GM12878 (cell line): ENCODE data around the gene RNF166. TPM values are rescaled to one million over a fixed set of nuclear protein-coding genes. Genes with fewer than 3 reads are reported as not detected.

Source experiments
- ATAC-seq: fragments of 200-7000 bp; cut with Tn5 transposase; 3 replicates; pipeline ENCODE4 v1.9.1; 2020; ENCODE audit warnings: mild to moderate bottlenecking, moderate library complexity
- BruUV-seq: library from RNA; stranded (reverse); fragments of 400-500 nt; replicated peaks from 2 replicates; lab custom pipeline; 2021; lab: Mats Ljungman, UMichigan
- CTCF ChIA-PET: fragments of 300-600 bp; sonication (Branson Sonifier 250); formaldehyde crosslinking; extraction: SDS; loops from one replicate; lab custom pipeline; 2021; ENCODE audit warnings: inconsistent platforms; lab: Yijun Ruan, JAX
- POLR2A ChIA-PET: fragments of 350-600 bp; formaldehyde crosslinking; extraction: SDS; loops from one replicate; lab custom pipeline; 2021; ENCODE audit warnings: inconsistent platforms; lab: Charles Lee
- RAD21 ChIA-PET: fragments of 300-600 bp; sonication (Branson Sonifier 250); formaldehyde crosslinking; loops from one replicate; lab custom pipeline; 2023; ENCODE audit warnings: antibody characterized with exemption; ENCODE audit not compliant: unreplicated experiment; lab: Charles Lee
- SMC1A ChIA-PET: fragments of 300-600 bp; sonication (Branson Sonifier 250); formaldehyde crosslinking; loops from one replicate; lab custom pipeline; 2023; ENCODE audit not compliant: unreplicated experiment, uncharacterized antibody; lab: Charles Lee
- DNase-seq: peaks from one replicate; pipeline ENCODE4 v3.0.0-alpha.2; 2011; ENCODE audit warnings: low read depth, low spot score
- FAIRE-seq: peaks from 3 replicates; lab custom pipeline; 2011; peaks lifted over from hg19 to GRCh38; lab: Jason Lieb, UNC
- H2AFZ ChIP-seq: 2 replicates; pipeline ENCODE4 v1.6.0; 2011; ENCODE audit warnings: low read depth, low read length, control low read depth; ENCODE audit not compliant: control insufficient read depth
- H3K27ac ChIP-seq: 2 replicates; pipeline ENCODE4 v1.5.1; 2011; ENCODE audit warnings: control low read depth; ENCODE audit not compliant: control insufficient read depth, insufficient read depth
- H3K27me3 ChIP-seq, 2 experiments: replicated peaks in 1 of 2; 2 replicates each; pipeline versions ENCODE4 v1.6.0 to v1.6.1; 2011; ENCODE audit warnings: low read length in 1 of 2; ENCODE audit not compliant: control insufficient read depth in 2 of 2, insufficient read depth in 2 of 2
- H3K36me3 ChIP-seq, 2 experiments: 2 replicates each; pipeline ENCODE4 v1.5.1; 2011; ENCODE audit warnings: low read length in 1 of 2; ENCODE audit not compliant: control insufficient read depth in 2 of 2, insufficient read depth in 2 of 2
- H3K4me1 ChIP-seq: 2 replicates; pipeline ENCODE4 v1.6.1; 2011; ENCODE audit warnings: mild to moderate bottlenecking, low read length, moderate library complexity, mixed read lengths; ENCODE audit not compliant: control insufficient read depth, insufficient read depth
- H3K4me2 ChIP-seq: 2 replicates; pipeline ENCODE4 v1.6.0; 2011; ENCODE audit warnings: control low read depth; ENCODE audit not compliant: control insufficient read depth, insufficient read depth
- H3K4me3 ChIP-seq: fragments of 200-600 bp; sonication (generic); 2 replicates; pipeline ENCODE4 v1.5.1; 2016
- H3K79me2 ChIP-seq: 2 replicates; pipeline ENCODE4 v1.6.0; 2011; ENCODE audit warnings: low read length; ENCODE audit not compliant: control insufficient read depth, insufficient read depth
- H3K9ac ChIP-seq: 2 replicates; pipeline ENCODE4 v1.8.0; 2011; ENCODE audit warnings: low read length, control low read depth, mixed read lengths; ENCODE audit not compliant: control insufficient read depth, insufficient read depth
- H3K9me3 ChIP-seq: replicated peaks from 3 replicates; pipeline ENCODE4 v1.5.1; 2011; ENCODE audit warnings: mild to moderate bottlenecking, low read length; ENCODE audit not compliant: control insufficient read depth, insufficient read depth
- H4K20me1 ChIP-seq: 2 replicates; pipeline ENCODE4 v1.6.0; 2011; ENCODE audit not compliant: control insufficient read depth, insufficient read depth
- BCL11A ChIP-seq: IDR thresholded peaks from 2 replicates; pipeline ENCODE4 v1.6.1; 2011; ENCODE audit warnings: low read depth, low read length
- HCFC1 ChIP-seq: fragments of 150-350 bp; IDR thresholded peaks from 2 replicates; pipeline ENCODE4 v1.6.1; 2014; ENCODE audit warnings: low read length
- HDGF ChIP-seq: fragments of 450-650 bp; IDR thresholded peaks from 2 replicates; pipeline ENCODE4 v1.6.1; 2016; ENCODE audit warnings: antibody characterized with exemption
- JUNB ChIP-seq: IDR thresholded peaks from 2 replicates; pipeline ENCODE4 v1.6.1; 2016; ENCODE audit warnings: antibody characterized with exemption, mild to moderate bottlenecking
- NR2F1 ChIP-seq: fragments of 450-650 bp; conservative IDR thresholded peaks from 2 replicates; pipeline ENCODE4 v1.6.1; 2017; ENCODE audit warnings: mild to moderate bottlenecking
- SMAD5 ChIP-seq: IDR thresholded peaks from 2 replicates; pipeline ENCODE4 v1.6.1; 2016; ENCODE audit warnings: antibody characterized with exemption, low read depth
- SREBF1 ChIP-seq: IDR thresholded peaks from 2 replicates; pipeline ENCODE4 v1.6.1; 2012; ENCODE audit warnings: mild to moderate bottlenecking, low read length
- STAT1 ChIP-seq: fragments of 450-650 bp; conservative IDR thresholded peaks from 2 replicates; pipeline ENCODE4 v1.6.1; 2014; ENCODE audit warnings: antibody characterized with exemption, mild to moderate bottlenecking
- WRNIP1 ChIP-seq: IDR thresholded peaks from 2 replicates; pipeline ENCODE4 v1.6.1; 2011; ENCODE audit warnings: low read depth, low read length, improper control_type of control experiment, borderline replicate concordance
- WGBS: methylation state at CpG from one replicate; pipeline ENCODE4 v1.1.6; 2016; ENCODE audit warnings: low lambda C conversion rate; ENCODE audit not compliant: insufficient replicate concordance, insufficient coverage; ENCODE audit errors: missing lambda C conversion rate; 5-methylcytosine and 5-hydroxymethylcytosine counted together
- in situ Hi-C: fragments of 300-500 bp; cut with MboI; formaldehyde crosslinking; loops from 9 replicates; pipeline ENCODE4 v1.14.3; 2018; ENCODE audit warnings: mixed read lengths
- intact Hi-C: fragments of 100-400 bp; cut with micrococcal nuclease; formaldehyde crosslinking; loops from one replicate; pipeline ENCODE4 v1.14.2; 2022; ENCODE audit not compliant: unreplicated experiment
- polyA plus RNA-seq, 11 experiments: library from polyadenylated mRNA; depleted of rRNA in 4 of 11; unstranded in 6 of 11; stranded (reverse) in 5 of 11; fragments of >200 nt; fragmentation: Nextera tagmentation in 4 of 11; fragmentation: Illumina TruSeq in 1 of 11; extraction: Ambion mirVana in 4 of 11; extraction: Trizol in 1 of 11; gene quantifications; 1 replicate in 1 of 11; 2 replicates in 10 of 11; pipeline versions ENCODE4 v1.2.1 to v1.2.3, GENCODE V29; 2011 to 2016; ENCODE audit warnings: inconsistent platforms in 2 of 11, missing spikeins in 2 of 11, low read depth in 1 of 11
- total RNA-seq, 4 experiments: library from RNA; depleted of rRNA in 3 of 4; stranded (reverse); fragments of >200 nt in 3 of 4; fragmentation: Illumina TruSeq in 1 of 4; extraction: Trizol in 1 of 4; gene quantifications; 2 replicates each; pipeline versions ENCODE4 v1.2.1 to v1.2.3, GENCODE V29; 2013 to 2021
- TF ChIP-seq, protein P1 (sequence below): fragments of 450-650 bp; IDR thresholded peaks from 2 replicates; pipeline ENCODE4 v1.6.1; 2017; ENCODE audit warnings: borderline replicate concordance
- TF ChIP-seq, protein P2 (sequence below): fragments of 450-650 bp; IDR thresholded peaks from 2 replicates; pipeline ENCODE4 v1.6.1; 2014; ENCODE audit warnings: mild to moderate bottlenecking

The RNF166 gene
- total and polyA plus RNA-seq, 10 of the 15 experiments (the other 5 are each of a cell fraction or from before 2014, with no cell fraction given), result 0.48 to 32.8 (median 12.1) TPM

DNA sequence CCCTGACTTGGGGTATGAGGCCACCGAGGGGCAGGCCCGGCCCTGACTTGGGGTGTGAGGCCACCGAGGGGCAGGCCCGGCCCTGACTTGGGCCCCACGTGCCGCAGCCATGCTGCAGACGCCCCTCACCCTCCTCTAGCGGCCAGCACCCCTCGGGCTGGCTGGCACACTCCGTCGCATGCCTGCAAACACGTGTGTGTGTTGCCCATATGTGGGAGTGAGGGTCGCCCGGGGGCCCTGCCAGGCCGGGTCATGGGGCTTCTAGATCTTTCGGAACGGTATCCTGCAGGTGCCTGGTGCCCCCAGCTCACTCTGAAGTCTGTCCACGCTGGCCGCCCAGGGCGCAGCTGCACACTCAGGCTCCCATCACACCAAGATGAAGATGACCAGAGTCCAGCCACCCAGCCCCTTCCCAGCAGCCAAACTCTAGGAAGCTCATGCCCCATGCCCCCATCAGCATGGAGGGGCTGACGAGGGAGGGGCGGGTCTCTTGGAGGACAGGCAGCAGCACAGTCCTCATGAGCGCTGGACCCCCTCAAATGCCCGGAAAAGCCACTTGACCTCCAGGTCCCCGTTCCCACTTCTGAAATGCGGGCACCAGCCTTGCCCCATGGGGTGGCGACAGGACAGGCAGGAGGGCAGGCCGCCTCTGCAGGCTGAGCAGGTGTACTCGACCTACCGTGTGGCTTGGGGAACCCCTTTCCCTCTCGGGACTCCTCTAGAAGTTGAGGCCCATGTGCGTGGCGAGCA is 33.9 kb upstream of the RNF166 start (continued):
- no peak for TF ChIP-seq WRNIP1
- no peak for TF ChIP-seq SMAD5
- TF ChIP-seq HDGF, result no peak
- TF ChIP-seq SREBF1, result no peak

DNA sequence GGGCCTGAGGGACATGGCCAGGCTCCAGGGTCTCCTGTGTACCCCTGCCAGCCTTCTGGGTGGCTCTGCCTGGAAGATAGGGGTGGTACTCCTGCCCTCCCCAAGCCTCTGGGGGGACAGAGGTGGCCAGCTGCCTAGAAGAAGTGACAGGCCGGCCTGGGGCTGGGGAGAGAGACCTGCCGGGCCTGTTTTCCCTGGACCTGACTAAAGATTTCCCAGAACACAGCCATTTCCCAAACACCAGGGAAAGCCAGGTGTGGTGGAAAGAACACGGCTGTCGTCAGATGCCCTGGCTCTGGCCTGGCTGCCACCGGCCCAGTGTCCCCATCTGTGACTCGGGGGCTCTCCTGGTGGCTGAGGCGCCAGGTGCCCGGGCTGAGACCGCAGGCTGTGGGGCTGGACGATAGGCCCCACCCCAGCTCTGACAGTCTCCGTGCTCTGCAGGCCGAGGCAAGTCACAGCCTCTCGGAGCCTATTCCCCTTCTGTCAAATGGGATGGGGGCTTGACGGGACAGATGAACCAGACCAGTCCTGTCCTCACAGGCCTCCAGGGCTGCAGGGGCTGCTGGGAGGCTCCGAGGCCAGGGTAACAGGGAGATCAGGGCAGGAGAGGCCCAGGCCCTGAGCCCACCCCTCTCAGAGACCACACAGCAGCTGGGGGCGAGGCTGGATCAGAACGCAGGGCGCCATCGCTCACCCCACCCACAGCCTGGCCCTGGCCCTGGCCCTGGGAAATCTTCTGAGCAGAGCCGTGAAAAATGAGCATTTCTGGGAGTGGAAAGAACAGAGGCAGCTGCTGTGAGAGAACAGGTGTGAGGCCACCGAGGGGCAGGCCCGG is 33.1 kb upstream of the RNF166 start:
- no peaks in the 10 kb centered on the region for H3K9me3 ChIP-seq
- no peak overlapping the region for H3K9ac ChIP-seq
- no peak overlapping the region for H3K4me2 ChIP-seq
- H2AFZ ChIP-seq, result no peak overlapping the region
- ChIA-PET CTCF (no interaction called here), POLR2A (no interaction called here), RAD21 (no interaction called here), SMC1A (no interaction called here)
- peaks cover 3% of the 10 kb centered on the region; the same call in 1 of the 2 replicates for H3K4me1 ChIP-seq
- H3K79me2 ChIP-seq, result no peaks in the 10 kb centered on the region; the same call in 1 of the 2 replicates
- ATAC-seq, result no peak
- whole genome bisulfite sequencing, result 93% methylated on average over 22 of the region's 22 CpGs
- H3K4me3 ChIP-seq, result no peak overlapping the region
- in situ Hi-C loops (no loop called here), intact Hi-C loops (no loop called here)
- no peaks in the 10 kb centered on the region for H3K27me3 ChIP-seq
- peaks cover 4 to 42% of the 10 kb centered on the region in 2 experiments; a peak in 3 of 4 replicates for H3K36me3 ChIP-seq
- DNase-seq, result no peak
- H4K20me1 ChIP-seq, result no peaks in the 10 kb centered on the region
- H3K27ac ChIP-seq, result no peak overlapping the region
- BruUV-seq, result no TSS peak
- no peak for FAIRE-seq
- TF ChIP-seq HCFC1 (no peak), JUNB (no peak), STAT1 (no peak), NR2F1 (no peak), BCL11A (no peak)
- TF ChIP-seq, protein P1, sequence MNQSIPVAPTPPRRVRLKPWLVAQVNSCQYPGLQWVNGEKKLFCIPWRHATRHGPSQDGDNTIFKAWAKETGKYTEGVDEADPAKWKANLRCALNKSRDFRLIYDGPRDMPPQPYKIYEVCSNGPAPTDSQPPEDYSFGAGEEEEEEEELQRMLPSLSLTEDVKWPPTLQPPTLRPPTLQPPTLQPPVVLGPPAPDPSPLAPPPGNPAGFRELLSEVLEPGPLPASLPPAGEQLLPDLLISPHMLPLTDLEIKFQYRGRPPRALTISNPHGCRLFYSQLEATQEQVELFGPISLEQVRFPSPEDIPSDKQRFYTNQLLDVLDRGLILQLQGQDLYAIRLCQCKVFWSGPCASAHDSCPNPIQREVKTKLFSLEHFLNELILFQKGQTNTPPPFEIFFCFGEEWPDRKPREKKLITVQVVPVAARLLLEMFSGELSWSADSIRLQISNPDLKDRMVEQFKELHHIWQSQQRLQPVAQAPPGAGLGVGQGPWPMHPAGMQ, result no peak
- TF ChIP-seq, protein P2, sequence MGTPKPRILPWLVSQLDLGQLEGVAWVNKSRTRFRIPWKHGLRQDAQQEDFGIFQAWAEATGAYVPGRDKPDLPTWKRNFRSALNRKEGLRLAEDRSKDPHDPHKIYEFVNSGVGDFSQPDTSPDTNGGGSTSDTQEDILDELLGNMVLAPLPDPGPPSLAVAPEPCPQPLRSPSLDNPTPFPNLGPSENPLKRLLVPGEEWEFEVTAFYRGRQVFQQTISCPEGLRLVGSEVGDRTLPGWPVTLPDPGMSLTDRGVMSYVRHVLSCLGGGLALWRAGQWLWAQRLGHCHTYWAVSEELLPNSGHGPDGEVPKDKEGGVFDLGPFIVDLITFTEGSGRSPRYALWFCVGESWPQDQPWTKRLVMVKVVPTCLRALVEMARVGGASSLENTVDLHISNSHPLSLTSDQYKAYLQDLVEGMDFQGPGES, result no peak
- TF ChIP-seq, all 136 proteins: peak for 0
